ENCODE data around the gene ABHD16B. TPM values are rescaled to one million over a fixed set of nuclear protein-coding genes. Genes with fewer than 3 reads are reported as not detected.
"Not testable (repeated sequence)": the region's sequence is repeated elsewhere in the genome, so short reads cannot be mapped to it uniquely, and the experiment has no call there.

The ABHD16B gene
- total RNA-seq, 1 experiment from 2014 or later = not detected

DNA sequence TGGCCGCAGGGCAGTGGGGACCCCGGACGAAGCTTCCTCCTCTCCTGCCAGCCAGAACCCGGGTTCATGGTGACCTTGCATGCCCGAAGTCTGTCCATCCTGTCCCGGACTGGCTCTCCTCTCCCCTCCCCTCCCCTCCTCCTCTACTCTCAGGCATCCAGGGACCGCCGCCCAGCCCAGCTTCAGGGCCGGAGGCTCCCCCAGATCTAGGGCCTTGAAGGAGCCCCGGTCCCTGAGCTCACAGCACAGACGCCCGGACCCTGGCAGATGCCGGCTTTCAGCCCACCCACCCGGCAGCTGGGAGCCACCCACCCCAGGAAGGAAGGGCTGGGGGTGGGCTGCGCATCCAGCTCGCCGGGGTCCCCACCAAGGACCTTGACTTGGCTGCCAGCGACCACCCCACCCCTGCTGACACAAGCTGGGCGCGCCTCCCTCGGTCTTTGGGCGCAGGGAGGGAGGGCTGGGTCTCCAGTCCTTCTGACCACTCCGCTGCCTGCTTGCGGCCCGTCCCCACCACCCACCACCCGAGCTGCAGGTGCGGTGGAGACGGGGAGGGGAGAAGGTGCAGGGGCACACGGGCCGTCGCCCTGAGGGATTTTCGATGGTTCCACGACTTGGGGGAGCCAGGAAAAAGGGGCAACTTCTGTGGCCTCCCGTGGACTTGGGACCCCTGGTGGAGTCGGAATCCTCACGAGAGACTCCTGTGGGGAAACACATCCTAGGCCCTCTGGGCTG is 5.8 kb upstream of the ABHD16B start:
- DNase-seq (ENCODE audit: low spot score) = no peak

GRCh38 chr20:63856098-63856511 is 5.2 kb upstream of the ABHD16B start:
- no peak for DNase-seq (ENCODE audit: low spot score)

GRCh38 chr20:63857764-63858392 is 3.4 kb upstream of the ABHD16B start:
- no peak for DNase-seq (ENCODE audit: low spot score)

GRCh38 chr20:63858393-63859165 is 2.7 kb upstream of the ABHD16B start:
- no peak for DNase-seq (ENCODE audit: low spot score)

DNA sequence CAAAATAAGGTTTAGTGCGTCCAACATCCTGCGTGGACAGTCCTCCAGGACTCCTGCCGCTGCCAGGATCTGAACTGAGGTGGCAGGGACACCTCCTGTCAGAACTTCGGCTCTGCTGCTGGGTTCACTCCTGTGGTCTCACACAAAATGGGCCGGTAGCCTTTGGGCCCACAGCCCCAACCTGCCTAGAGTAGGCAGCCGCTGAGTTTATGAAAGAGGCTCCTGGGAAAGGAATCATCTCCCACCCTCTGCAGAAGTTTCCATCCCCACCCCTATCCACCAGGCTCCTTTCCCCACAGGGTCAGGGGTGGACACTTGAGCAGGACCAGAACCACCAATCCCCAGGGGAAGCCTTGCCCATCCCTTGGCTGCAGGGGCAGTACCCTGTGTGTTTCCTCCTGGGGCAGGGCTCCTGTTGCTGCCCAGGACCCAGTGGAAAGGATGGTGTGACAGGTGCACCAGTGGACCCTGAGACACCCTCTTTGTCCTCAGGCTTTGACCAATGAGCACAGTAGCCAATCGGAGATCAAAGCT is 2.1 kb upstream of the ABHD16B start:
- no peak for DNase-seq (ENCODE audit: low spot score)

- no peak for DNase-seq (ENCODE audit: low spot score)
Measured at GRCh38 chr20:63860325-63861051, 810 bp upstream of the ABHD16B start.

- DNase-seq (ENCODE audit: low spot score) = no peak
Measured at GRCh38 chr20:63861981-63862901, 943 bp downstream of the ABHD16B start.

- no peak for DNase-seq (ENCODE audit: low spot score)
Measured at GRCh38 chr20:63863021-63863797, 1.9 kb downstream of the ABHD16B start.

DNA sequence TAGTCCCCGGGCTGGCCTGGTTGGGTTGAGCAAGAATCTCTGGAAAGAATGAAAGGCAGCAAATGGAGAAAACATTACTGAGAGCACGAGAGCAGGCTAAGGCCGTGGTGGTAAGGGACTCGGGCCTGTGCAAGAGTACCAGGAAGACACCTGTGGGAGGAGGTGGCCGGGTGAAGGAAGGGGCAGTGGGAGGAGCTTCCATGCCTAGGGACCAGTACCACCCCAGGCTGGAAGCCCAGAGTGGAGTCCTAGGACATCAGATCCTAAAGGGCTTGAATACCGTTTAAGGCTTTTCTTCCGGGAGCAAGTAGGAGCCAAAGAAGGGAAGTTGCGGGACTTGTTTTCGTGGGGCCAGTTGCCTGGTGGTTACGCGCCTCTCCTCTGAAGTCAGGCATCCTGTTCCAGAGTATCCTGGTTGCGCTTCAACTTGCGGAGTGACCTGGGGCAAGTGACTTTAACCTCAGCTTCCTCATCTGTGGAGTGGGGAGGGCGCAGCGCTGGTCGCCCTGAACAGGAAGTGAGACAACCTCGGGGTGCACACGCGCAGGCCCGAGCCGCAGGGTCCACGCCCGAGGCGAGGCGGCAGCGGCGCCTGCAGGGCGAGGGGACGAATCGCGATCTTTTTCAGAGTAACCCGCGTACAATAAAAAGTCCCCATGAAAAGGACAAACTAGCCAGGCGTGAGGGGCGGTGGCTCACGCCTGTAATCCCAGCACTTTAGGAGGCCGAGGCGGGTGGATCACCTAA is 2.7 kb downstream of the ABHD16B start:
- DNase-seq (ENCODE audit: low spot score) = no peak

DNA sequence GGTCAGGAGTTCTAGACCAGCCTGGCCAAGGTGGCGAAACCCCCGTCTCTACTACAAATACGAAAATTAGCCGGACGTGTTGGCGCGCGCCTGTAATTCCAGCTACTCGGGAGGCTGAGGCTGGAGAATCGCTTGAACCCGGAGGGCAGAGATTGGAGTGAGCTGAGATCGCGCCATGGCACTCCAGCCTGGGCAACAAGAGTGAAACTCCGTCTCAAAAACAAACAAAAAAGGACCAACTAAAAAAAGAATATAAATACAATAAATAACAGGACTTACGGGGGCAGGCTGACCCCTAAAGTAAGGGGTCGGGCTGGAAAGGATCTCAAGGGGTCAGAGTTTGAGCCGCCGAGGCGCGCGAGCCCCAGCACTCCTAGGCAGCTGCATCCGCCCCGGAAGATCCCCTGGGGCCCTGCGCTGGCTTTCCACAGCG is 3.3 kb downstream of the ABHD16B start:
- no peak for DNase-seq (ENCODE audit: low spot score)

DNA sequence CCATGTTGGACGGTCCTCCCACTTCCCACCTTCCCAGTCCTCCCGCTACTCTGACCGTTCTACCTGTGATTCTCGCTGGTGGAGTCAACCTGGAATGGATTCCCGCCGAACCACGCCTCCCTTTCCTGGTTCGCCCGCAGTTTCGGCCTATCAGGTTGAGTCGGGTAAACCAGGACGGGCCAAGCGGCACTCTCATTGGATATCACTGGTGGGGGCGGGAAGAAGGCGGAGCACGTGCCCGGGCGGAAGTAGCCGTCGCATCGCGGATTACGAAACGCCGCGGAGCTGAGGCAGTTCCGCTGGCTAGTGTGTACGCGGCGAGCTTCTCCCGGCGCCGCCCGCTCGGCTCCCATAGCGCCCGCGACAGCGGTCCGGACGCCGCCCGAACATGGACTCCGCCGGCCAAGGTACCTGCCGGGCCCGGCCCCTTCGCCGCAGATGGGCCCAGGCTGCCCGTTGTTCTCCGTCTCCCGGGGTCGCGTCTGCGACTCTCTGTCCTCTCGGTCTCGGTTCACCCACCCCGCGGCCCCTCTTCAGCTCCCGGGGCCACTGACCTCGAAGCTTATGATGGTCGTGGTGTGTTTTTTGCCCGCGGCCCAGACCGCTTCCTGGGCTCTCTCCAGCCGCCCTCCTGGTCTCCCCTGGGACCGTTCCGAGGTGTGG is 3.8 kb downstream of the ABHD16B start, which contains the start of gene TPD52L2:
Gene TPD52L2 (plus strand): TSS at position 293 of the 663 bp plus-strand sequence. CDS start 96 bp downstream, at position 389.
- DNase-seq (ENCODE audit: low spot score) = peak; percentile 99

DNA sequence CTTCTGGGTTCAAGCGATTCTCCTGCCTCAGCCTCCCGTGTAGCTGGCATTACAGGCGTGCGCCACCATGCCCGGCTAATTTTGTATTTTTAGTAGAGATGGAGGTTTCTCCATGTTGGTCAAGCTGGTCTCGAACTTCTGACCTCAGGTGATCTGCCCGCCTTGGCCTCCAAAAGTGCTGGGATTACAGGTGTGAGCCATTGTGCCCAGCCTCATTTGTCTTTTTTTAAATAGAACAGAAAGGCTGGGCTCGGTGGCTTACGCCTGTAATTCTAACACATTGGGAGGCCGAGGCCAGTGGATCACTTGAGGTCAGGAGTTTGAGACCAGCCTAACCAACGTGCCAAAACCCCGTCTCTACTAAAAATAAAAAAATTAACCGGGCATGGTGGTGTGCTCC is 5.7 kb downstream of the ABHD16B start:
- DNase-seq (ENCODE audit: low spot score) = not testable (repeated sequence)

DNA sequence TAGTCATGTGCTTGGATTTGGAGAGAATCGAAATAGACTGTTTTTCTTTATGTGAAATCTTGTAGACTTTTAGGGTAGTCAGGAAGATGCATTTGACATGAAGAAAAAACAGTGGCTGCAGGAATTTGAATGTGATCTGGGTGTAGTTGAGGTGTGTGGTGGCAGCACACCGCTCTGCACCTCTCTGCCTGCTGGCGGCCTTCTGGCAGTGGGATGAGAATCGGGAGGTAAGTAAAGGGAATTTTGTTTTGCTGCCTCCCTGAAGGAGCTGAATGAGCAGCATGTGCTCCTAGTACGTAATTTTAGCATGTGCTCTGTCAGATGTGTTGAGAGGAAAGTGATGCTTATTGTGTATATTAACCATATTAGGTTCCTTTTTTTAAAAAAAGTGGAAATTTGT is 7.0 kb downstream of the ABHD16B start:
- no peak for DNase-seq (ENCODE audit: low spot score)

DNA sequence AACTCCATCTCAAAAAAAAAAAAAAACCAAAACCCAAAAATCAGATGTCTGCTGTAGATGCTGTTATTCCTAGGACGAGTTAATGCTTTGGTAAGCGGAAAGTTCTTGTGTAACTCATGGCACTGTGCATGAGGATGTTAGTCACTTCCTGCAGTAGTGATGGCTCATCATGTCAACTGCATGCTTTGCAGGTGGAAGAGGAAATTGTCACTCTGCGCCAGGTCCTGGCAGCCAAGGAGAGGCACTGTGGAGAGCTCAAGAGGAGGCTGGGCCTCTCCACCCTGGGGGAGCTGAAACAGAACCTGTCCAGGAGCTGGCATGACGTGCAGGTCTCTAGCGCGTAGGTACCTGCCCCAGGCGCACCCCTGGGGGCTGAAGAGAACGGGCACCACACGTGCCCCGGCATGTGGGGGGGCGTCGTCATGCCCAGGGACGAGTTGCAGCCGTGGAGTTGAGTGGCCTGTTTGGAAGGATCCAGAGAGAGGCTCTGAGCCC is 12.2 kb downstream of the ABHD16B start:
- DNase-seq (ENCODE audit: low spot score) = no peak

- not testable (repeated sequence) for DNase-seq (ENCODE audit: low spot score)
Measured at GRCh38 chr20:63874241-63874640, 12.9 kb downstream of the ABHD16B start.

GRCh38 chr20:63876489-63877036 is 15.3 kb downstream of the ABHD16B start:
- no peak for DNase-seq (ENCODE audit: low spot score)

DNA sequence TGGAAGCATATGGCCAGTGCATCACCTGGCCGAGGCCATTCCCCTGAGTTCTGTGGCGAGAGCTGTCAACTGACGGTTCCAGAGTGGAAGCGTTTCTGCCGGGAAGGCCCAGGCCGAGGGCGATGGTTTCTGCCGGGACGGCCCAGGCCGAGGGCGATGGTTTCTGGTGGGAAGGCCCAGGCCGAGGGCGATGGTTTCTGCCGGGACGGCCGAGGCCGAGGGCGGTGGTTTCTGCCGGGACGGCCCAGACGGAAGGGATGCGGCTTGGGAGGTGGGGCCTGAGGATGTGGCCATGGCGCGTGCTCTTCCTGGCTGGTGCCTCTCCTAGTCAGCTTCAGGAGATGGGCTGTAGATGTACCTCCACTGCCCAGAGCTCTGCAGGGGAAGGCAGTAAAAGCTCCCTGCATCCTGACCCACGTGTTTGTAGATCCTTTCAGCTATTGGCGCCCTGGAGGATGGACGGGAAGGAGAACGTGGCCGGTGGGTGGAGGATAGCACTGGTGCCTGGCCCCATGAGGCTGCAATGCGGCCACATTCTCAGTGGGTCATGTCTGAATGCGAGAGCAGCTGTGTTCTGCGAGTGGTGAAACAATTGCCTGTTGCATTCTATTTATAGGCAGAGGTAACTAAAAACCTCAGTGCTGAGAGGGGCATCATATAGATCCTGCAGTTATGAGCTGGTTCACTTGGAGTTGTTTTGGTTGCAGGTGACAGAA is 16.6 kb downstream of the ABHD16B start:
- DNase-seq (ENCODE audit: low spot score) = no peak

Measured in H4 (cell line).